Measurements from ENCODE around the gene C2CD2. TPM values are rescaled to one million over a fixed set of nuclear protein-coding genes. Genes with fewer than 3 reads are reported as not detected.

C2CD2 gene
- total and polyA plus RNA-seq, 12 donors = 175 to 439 (median 284) TPM

GRCh38 chr21:41972511-41973205 is 18.8 kb upstream of the C2CD2 start:
- WGBS, 4 donors = 91 to 95% (median 93%) methylated on average over 23 of the region's 23 CpGs
- DNase-seq = peak in 1 of 7 donors; percentile 41
- no peaks in the 10 kb centered on the region for H3K27me3 ChIP-seq
- no peak overlapping the region for H3K4me3 ChIP-seq
- TF ChIP-seq CTCF (IDR thresholded peaks at IDR 0.05) (no peak), POLR2A (IDR thresholded peaks at IDR 0.05) (no peak)
- no peak overlapping the region for H3K27ac ChIP-seq
- intact Hi-C loops (cut with DNase I) = no loop called here
- peaks cover 9 to 11% of the 10 kb centered on the region in 2 donors for H3K4me1 ChIP-seq (replicated peaks in 1 of 2)
- no peaks in the 10 kb centered on the region for H3K36me3 ChIP-seq (replicated peaks in 1 of 2)
- H3K9me3 ChIP-seq (replicated peaks in 1 of 3) = no peaks in the 10 kb centered on the region

- TF ChIP-seq CTCF (IDR thresholded peaks at IDR 0.05) (no peak), POLR2A (IDR thresholded peaks at IDR 0.05) (no peak)
- DNase-seq = peak in 1 of 7 donors; percentile 20
- peaks cover 9 to 11% of the 10 kb centered on the region in 2 donors for H3K4me1 ChIP-seq (replicated peaks in 1 of 2)
- H3K36me3 ChIP-seq (replicated peaks in 1 of 2) = no peaks in the 10 kb centered on the region
- WGBS, 4 donors = 81 to 97% (median 90%) methylated on average over 6 of the region's 6 CpGs
- no peak overlapping the region for H3K4me3 ChIP-seq
- H3K27me3 ChIP-seq = no peaks in the 10 kb centered on the region
- intact Hi-C loops (cut with DNase I) = no loop called here
- no peaks in the 10 kb centered on the region for H3K9me3 ChIP-seq (replicated peaks in 1 of 3)
- no peak overlapping the region for H3K27ac ChIP-seq
These were observed 18.1 kb upstream of the C2CD2 start for GRCh38 chr21:41971891-41972290.

- TF ChIP-seq POLR2A (IDR thresholded peaks at IDR 0.05) (no peak), CTCF (IDR thresholded peaks at IDR 0.05) (no peak)
- no peak overlapping the region for H3K4me3 ChIP-seq
- DNase-seq = peak in 1 of 7 donors; percentile 50
- H3K27me3 ChIP-seq = no peaks in the 10 kb centered on the region
- H3K36me3 ChIP-seq (replicated peaks in 1 of 2) = no peaks in the 10 kb centered on the region
- peak overlapping the region in 2 of 5 donors; percentile 14 to 65 for H3K27ac ChIP-seq
- 53 to 62% (median 57%) methylated on average over 14 to 20 of the region's 20 CpGs for WGBS, 4 donors
- peaks cover 9 to 16% of the 10 kb centered on the region in 2 donors for H3K4me1 ChIP-seq (replicated peaks in 1 of 2)
- no peaks in the 10 kb centered on the region for H3K9me3 ChIP-seq (replicated peaks in 1 of 3)
- intact Hi-C loops (cut with DNase I) = no loop called here
These were observed 17.2 kb upstream of the C2CD2 start for GRCh38 chr21:41970751-41971653.

- no peak overlapping the region for H3K4me3 ChIP-seq
- TF ChIP-seq CTCF (IDR thresholded peaks at IDR 0.05) (no peak), POLR2A (IDR thresholded peaks at IDR 0.05) (no peak)
- peaks cover 9 to 16% of the 10 kb centered on the region in 2 donors for H3K4me1 ChIP-seq (replicated peaks in 1 of 2)
- no peaks in the 10 kb centered on the region for H3K27me3 ChIP-seq
- DNase-seq = peak in 1 of 7 donors; percentile 47
- intact Hi-C loops (cut with DNase I) = no loop called here
- WGBS, 4 donors = 73 to 92% (median 84%) methylated on average over 2 to 5 of the region's 5 CpGs
- H3K27ac ChIP-seq = peak overlapping the region in 1 of 5 donors; percentile 10
- H3K36me3 ChIP-seq (replicated peaks in 1 of 2) = no peaks in the 10 kb centered on the region
- no peaks in the 10 kb centered on the region for H3K9me3 ChIP-seq (replicated peaks in 1 of 3)
These were observed 16.2 kb upstream of the C2CD2 start for GRCh38 chr21:41970106-41970391.

Data from adrenal gland (tissue), 12 donors.